Measurements from ENCODE around the gene PLXNA2.

DNA sequence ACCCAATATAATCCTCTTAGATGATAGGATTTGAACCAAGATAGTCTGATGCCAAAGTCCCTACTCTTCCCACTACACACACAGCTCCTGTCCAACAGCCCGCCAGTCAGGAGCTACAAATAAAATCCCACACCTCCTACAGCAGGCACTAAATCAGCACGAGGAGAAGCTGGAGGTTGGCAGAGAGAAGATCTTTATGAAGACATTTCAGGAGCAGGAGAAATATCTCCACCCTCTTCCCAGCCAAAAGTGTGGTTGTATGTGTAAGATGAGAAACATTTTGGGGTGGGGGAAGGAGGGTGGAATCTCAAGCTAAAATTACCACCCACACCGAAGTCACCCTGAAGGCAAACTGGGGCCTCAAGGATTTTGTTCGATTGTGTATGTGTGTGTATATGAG lies 54.5 kb downstream of the PLXNA2 start:
- no peak for TF ChIP-seq CTCF (IDR thresholded peaks at IDR 0.05)
- TF ChIP-seq POLR2A (IDR thresholded peaks at IDR 0.05), result no peak
- TF ChIP-seq EP300 (IDR thresholded peaks at IDR 0.05), result no peak
